Activated CD8-positive, alpha-beta T cell treated with anti-CD3 and anti-CD28 coated beads for 36 hours (primary cell): ENCODE data around the gene MYBPC1. TPM values are rescaled to one million over a fixed set of nuclear protein-coding genes. Genes with fewer than 3 reads are reported as not detected.

Experiments used
- ATAC-seq: fragments of 200-7000 bp; cut with Tn5 transposase; one replicate; pipeline ENCODE4 v1.10.0; 2021; ENCODE audit warnings: mild to moderate bottlenecking, moderate library complexity
- CTCF ChIA-PET: fragments of 350-600 bp; sonication (Branson Sonifier 250); formaldehyde crosslinking; loops from one replicate; lab custom pipeline; 2021; ENCODE audit warnings: antibody characterized with exemption; lab: Charles Lee
- POLR2A ChIA-PET: fragments of 350-600 bp; sonication (Branson Sonifier 250); formaldehyde crosslinking; loops from one replicate; lab custom pipeline; 2021; ENCODE audit warnings: antibody characterized with exemption; lab: Charles Lee
- DNase-seq: peaks from one replicate; pipeline ENCODE4 v3.0.0-alpha.2; 2020
- H3K27ac Mint-ChIP-seq: one replicate; pipeline ENCODE4 v1.8.0; 2021; ENCODE audit warnings: mild to moderate bottlenecking, mixed read lengths
- H3K27me3 Mint-ChIP-seq: one replicate; pipeline ENCODE4 v1.8.0; 2021; ENCODE audit warnings: mixed read lengths
- H3K36me3 Mint-ChIP-seq: one replicate; pipeline ENCODE4 v1.8.0; 2021; ENCODE audit warnings: low read depth, mixed read lengths
- H3K4me1 Mint-ChIP-seq: one replicate; pipeline ENCODE4 v1.8.0; 2021; ENCODE audit warnings: low read depth, mixed read lengths
- H3K4me3 Mint-ChIP-seq: one replicate; pipeline ENCODE4 v1.8.0; 2021; ENCODE audit warnings: mild to moderate bottlenecking, moderate library complexity, mixed read lengths
- H3K9me3 Mint-ChIP-seq: one replicate; pipeline ENCODE4 v1.8.0; 2021; ENCODE audit warnings: mixed read lengths
- intact Hi-C: fragments of 100-400 bp; cut with micrococcal nuclease; formaldehyde crosslinking; loops from one replicate; pipeline ENCODE4 v1.10.0; 2022
- total RNA-seq, 2 experiments: library from RNA; stranded (reverse); gene quantifications; one replicate each; pipeline ENCODE4 v1.2.3, GENCODE V29; 2021
- TF ChIP-seq, protein P1 (sequence below): fragments of 200-600 bp; IDR thresholded peaks from one replicate; pipeline ENCODE4 v1.8.0; 2022; ENCODE audit warnings: antibody characterized with exemption, mild to moderate bottlenecking

The MYBPC1 gene
- total RNA-seq, 2 experiments from 2014 or later, result not detected

DNA sequence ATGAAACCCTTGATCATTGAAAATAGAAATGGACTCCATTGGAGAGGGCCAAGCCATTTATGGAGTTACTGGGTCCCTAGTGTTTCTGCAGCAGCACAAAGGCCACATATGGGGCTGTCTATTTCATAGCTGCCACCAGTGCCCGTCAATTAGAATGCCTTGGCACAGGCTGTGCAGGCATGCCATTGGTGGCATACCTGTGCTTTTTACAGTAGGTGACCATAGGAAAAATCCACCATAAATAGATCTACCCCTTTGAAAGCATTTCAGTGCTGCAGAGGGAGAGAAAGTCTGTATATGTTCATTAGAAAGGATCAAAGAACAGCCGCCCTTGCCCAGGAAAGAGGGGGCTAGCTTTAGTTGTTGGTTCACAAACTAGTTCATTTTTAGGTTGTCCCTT, 13.1 kb downstream of the MYBPC1 start:
- Mint-ChIP-seq H3K27ac (no peak overlapping the region), H3K27me3 (peaks cover 2% of the 10 kb centered on the region), H3K4me1 (peaks cover 6% of the 10 kb centered on the region), H3K36me3 (no peaks in the 10 kb centered on the region), H3K9me3 (no peaks in the 10 kb centered on the region), H3K4me3 (no peak overlapping the region)
- intact Hi-C loops, result no loop called here
- ChIA-PET POLR2A (no interaction called here), CTCF (no interaction called here)
- no peak for DNase-seq
- TF ChIP-seq, protein P1, sequence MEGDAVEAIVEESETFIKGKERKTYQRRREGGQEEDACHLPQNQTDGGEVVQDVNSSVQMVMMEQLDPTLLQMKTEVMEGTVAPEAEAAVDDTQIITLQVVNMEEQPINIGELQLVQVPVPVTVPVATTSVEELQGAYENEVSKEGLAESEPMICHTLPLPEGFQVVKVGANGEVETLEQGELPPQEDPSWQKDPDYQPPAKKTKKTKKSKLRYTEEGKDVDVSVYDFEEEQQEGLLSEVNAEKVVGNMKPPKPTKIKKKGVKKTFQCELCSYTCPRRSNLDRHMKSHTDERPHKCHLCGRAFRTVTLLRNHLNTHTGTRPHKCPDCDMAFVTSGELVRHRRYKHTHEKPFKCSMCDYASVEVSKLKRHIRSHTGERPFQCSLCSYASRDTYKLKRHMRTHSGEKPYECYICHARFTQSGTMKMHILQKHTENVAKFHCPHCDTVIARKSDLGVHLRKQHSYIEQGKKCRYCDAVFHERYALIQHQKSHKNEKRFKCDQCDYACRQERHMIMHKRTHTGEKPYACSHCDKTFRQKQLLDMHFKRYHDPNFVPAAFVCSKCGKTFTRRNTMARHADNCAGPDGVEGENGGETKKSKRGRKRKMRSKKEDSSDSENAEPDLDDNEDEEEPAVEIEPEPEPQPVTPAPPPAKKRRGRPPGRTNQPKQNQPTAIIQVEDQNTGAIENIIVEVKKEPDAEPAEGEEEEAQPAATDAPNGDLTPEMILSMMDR, result no peak
- ATAC-seq, result no peak

DNA sequence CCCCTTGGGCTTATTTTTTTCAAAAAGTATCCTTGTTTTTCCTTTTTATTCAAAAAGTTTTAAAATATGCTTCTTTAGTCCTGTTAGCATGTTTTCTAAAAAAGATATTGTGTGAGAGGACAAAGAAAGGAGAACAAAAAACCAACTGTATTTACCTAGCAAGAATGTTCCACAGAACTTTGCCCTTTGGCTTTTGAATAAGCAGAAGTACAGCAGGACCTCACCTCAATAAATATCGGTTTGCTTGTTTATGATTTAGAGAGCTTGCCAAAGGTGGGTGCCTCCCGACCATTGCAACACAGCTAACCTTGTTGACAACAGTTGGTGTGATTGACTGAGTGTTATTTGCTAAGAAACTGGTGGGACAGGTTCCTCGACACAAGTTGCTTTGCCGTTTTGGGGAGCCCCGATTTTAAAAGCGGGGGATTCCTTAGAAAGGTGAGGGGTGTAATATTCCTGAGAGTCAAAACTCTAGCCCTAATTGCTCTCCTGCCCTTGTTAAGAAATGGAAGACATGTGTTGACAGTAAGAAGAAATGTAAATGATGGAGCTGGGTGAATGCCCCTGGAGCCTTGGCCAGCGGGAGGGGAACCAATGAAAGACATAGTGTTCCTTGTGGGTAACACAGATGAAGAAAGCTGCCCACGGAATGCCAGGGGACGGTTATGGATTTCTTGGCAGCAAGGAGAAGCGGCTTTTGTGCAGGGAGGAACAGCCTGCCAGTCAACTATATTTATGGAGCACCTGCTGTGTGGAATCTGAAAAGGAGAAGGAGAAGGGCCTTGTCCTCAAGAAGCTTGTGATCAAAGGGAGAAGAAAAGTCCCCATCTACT, 13.7 kb downstream of the MYBPC1 start:
- no peaks in the 10 kb centered on the region for H3K36me3 Mint-ChIP-seq
- CTCF ChIA-PET, result no interaction called here
- no peaks in the 10 kb centered on the region for H3K9me3 Mint-ChIP-seq
- H3K27ac Mint-ChIP-seq, result no peak overlapping the region
- ATAC-seq (no peak), DNase-seq (no peak)
- peaks cover 2% of the 10 kb centered on the region for H3K27me3 Mint-ChIP-seq
- H3K4me1 Mint-ChIP-seq, result peaks cover 6% of the 10 kb centered on the region
- intact Hi-C loops, result no loop called here
- POLR2A ChIA-PET, result no interaction called here
- no peak overlapping the region for H3K4me3 Mint-ChIP-seq
- TF ChIP-seq, protein P1, result no peak

DNA sequence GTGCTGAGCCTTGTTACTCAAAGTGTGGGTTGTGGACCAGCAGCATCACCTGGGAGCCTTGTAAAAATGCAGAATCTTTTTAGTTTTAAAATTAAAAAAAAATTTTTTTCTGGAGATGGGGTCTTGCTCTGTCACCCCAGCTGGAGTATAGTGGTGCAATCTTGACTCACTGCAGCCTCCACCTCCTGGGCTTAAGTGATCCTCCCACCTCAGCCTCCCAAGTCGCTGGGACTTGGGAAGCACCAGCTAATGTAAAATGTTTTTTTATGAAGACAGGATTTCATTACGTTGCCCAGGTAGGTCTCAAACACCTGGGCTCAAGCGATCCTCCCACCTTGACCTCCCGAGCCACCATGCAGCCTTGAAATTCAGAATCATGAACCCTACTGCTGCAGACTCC, 14.4 kb downstream of the MYBPC1 start:
- ChIA-PET POLR2A (no interaction called here), CTCF (no interaction called here)
- Mint-ChIP-seq H3K4me1 (peaks cover under 1% of the 10 kb centered on the region), H3K9me3 (no peaks in the 10 kb centered on the region), H3K27ac (no peak overlapping the region), H3K27me3 (peaks cover 2% of the 10 kb centered on the region), H3K36me3 (no peaks in the 10 kb centered on the region), H3K4me3 (no peak overlapping the region)
- TF ChIP-seq, protein P1, result no peak
- DNase-seq (no peak), ATAC-seq (no peak)
- intact Hi-C loops, result no loop called here

DNA sequence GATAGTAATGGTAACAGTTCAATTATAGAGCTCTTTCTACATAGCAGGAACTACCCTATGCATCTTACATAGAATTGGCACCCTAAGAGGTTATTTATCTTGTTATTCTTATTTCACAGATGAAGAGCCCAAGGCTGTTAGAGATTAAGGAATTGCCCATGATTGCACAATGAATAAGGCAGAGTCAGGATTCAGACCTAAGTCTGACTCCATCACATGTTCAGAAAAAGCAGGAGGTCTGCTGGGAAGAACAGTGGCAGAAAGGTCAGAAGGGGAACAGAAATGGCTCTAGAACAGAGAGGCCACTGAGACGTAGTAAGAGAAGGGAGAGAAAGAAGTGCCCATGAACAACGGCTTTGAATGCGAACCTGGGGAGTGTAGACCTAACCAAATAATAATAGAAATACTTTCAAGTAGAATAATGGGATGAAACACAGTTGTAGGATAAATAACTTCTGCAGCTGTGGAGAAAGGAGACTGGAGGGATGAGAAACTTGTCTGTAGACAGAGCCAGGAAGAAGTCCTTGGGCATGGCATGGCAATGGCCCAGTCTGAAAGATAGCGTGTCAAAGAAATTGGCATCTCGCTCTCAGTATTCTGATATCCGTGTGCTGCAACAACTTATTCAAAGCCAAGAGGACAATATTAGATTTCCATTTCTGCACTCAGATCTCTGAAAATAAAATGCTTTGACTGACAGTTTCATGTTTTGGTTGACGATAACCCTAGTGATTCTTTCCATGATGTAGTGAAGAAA, 17.6 kb downstream of the MYBPC1 start:
- H3K27ac Mint-ChIP-seq, result no peak overlapping the region
- ATAC-seq (no peak), DNase-seq (no peak)
- peaks cover 2% of the 10 kb centered on the region for H3K27me3 Mint-ChIP-seq
- peaks cover 9% of the 10 kb centered on the region for H3K4me1 Mint-ChIP-seq
- TF ChIP-seq, protein P1, result no peak
- H3K9me3 Mint-ChIP-seq, result no peaks in the 10 kb centered on the region
- ChIA-PET CTCF (no interaction called here), POLR2A (no interaction called here)
- no peaks in the 10 kb centered on the region for H3K36me3 Mint-ChIP-seq
- intact Hi-C loops, result no loop called here
- H3K4me3 Mint-ChIP-seq, result no peak overlapping the region

DNA sequence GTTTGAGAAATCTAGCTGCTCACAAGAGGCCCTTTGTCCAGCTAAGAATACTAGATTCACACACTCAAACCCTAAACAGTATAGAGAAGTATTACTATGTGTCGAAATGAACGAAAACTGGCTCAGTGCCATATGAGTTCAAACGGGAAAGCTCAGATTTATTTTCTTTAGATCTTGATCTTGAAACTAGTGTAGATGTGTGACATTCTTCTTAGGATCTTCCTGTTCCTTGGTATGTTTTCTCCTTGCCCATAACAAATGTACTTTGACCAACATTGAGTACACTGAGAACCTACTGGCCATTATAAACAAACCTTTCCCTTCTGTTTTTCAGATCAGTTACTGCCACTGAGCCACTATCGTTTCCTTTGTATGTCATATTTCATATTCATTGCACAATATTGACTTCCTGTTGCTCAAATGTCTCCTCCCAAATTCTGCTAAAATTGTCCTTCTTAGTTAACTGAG, 21.3 kb downstream of the MYBPC1 start:
- POLR2A ChIA-PET, result no interaction called here
- Mint-ChIP-seq H3K27ac (no peak overlapping the region), H3K4me1 (peaks cover 9% of the 10 kb centered on the region), H3K9me3 (no peaks in the 10 kb centered on the region), H3K36me3 (no peaks in the 10 kb centered on the region), H3K4me3 (no peak overlapping the region), H3K27me3 (peaks cover 3% of the 10 kb centered on the region)
- intact Hi-C loops, result no loop called here
- CTCF ChIA-PET, result no interaction called here
- DNase-seq (no peak), ATAC-seq (no peak)
- TF ChIP-seq, protein P1, result no peak
